GM12864 (cell line): Measurements from ENCODE around the gene AGXT.
A peak's percentile ranks its signal among the peaks of the same experiment; 100 is the strongest.

ENCODE experiments used
- DNase-seq: peaks from one replicate; pipeline ENCODE4 v3.0.0-alpha.2; 2011; ENCODE audit warnings: low read depth
- H3K4me3 ChIP-seq: 2 replicates; pipeline ENCODE4 v1.5.1; 2011; ENCODE audit warnings: mild to moderate bottlenecking, low read depth, low read length, control low read depth
- CTCF ChIP-seq: IDR thresholded peaks from 2 replicates; pipeline ENCODE4 v1.5.1; 2011; ENCODE audit warnings: low read depth, mild to moderate bottlenecking, moderate library complexity, low read length, control low read depth, inconsistent platforms; ENCODE audit errors: missing control alignments

The AGXT gene

GRCh38 chr2:240823449-240824336, 44.9 kb upstream of the AGXT start:
- no peak overlapping the region for H3K4me3 ChIP-seq
- TF ChIP-seq CTCF: no peak
- DNase-seq: no peak

- no peak for DNase-seq
- no peak overlapping the region for H3K4me3 ChIP-seq
- TF ChIP-seq CTCF: no peak
These were observed 43.1 kb upstream of the AGXT start for GRCh38 chr2:240825476-240825875.

GRCh38 chr2:240831594-240832204, 36.9 kb upstream of the AGXT start:
- no peak for DNase-seq
- no peak for TF ChIP-seq CTCF
- no peak overlapping the region for H3K4me3 ChIP-seq

- TF ChIP-seq CTCF: no peak
- H3K4me3 ChIP-seq: no peak overlapping the region
These were observed 36.4 kb upstream of the AGXT start for GRCh38 chr2:240832205-240832727.

GRCh38 chr2:240832921-240833494, 35.6 kb upstream of the AGXT start:
- TF ChIP-seq CTCF: no peak
- no peak overlapping the region for H3K4me3 ChIP-seq
- no peak for DNase-seq

More at GRCh38 chr2:240832205-240832727, 36.4 kb upstream of the AGXT start:
- peak; percentile 55 for DNase-seq

GRCh38 chr2:240833724-240834285, 34.8 kb upstream of the AGXT start:
- no peak overlapping the region for H3K4me3 ChIP-seq
- no peak for TF ChIP-seq CTCF
- no peak for DNase-seq
